Transverse colon (tissue), 4 donors: Measurements from ENCODE around the gene POU2F3.

Experiments
- EP300 ChIP-seq: sonication (generic); formaldehyde crosslinking; IDR thresholded peaks from one replicate; pipeline ENCODE4 v1.6.1; 2017; ENCODE audit warnings: antibody characterized with exemption, low read depth
- POLR2A ChIP-seq: fragments of 450-650 bp; IDR thresholded peaks from one replicate; pipeline ENCODE4 v1.6.1; 2016; ENCODE audit warnings: antibody characterized with exemption, mild to moderate bottlenecking, moderate library complexity
- POLR2AphosphoS5 ChIP-seq, 3 donors: sonication (generic); formaldehyde crosslinking; IDR thresholded peaks; one replicate each; pipeline ENCODE4 v1.6.1; 2016; ENCODE audit warnings: antibody characterized with exemption in 3 of 3
- TF ChIP-seq, protein P1 (sequence below), 5 experiments: fragments of 200-600 bp in 3 of 5; fragments of 450-650 bp in 2 of 5; sonication (generic) in 3 of 5; IDR thresholded peaks; 1 replicate in 2 of 5; 2 replicates in 3 of 5; pipeline ENCODE4 v1.5.1; 2016 to 2017; ENCODE audit warnings: antibody characterized with exemption in 5 of 5, inconsistent platforms in 3 of 5, mild to moderate bottlenecking in 2 of 5, moderate library complexity in 1 of 5

DNA sequence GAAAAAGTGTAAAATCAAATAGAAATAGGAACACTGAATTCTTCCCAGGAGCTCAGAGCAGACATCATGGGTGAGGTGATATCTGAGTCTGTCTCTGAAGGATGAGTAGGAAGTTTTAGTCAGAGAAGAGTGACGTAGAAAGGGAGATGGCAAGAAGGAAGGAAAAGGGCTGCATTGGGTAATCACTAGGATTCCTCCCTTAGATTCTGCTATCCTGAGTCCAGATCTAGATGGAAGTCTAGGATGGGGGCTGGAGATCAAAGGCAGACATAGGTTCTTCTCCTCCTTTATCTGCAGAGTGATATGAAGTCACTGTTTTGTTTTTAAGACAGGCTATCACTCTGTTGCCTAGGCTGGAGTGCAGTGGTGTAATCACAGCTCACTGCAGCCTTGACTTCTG is 30.4 kb downstream of the POU2F3 start:
- TF ChIP-seq, protein P1, sequence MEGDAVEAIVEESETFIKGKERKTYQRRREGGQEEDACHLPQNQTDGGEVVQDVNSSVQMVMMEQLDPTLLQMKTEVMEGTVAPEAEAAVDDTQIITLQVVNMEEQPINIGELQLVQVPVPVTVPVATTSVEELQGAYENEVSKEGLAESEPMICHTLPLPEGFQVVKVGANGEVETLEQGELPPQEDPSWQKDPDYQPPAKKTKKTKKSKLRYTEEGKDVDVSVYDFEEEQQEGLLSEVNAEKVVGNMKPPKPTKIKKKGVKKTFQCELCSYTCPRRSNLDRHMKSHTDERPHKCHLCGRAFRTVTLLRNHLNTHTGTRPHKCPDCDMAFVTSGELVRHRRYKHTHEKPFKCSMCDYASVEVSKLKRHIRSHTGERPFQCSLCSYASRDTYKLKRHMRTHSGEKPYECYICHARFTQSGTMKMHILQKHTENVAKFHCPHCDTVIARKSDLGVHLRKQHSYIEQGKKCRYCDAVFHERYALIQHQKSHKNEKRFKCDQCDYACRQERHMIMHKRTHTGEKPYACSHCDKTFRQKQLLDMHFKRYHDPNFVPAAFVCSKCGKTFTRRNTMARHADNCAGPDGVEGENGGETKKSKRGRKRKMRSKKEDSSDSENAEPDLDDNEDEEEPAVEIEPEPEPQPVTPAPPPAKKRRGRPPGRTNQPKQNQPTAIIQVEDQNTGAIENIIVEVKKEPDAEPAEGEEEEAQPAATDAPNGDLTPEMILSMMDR (IDR thresholded peaks at IDR 0.05), result no peak
- TF ChIP-seq EP300 (no peak), POLR2A (no peak), POLR2AphosphoS5 (IDR thresholded peaks at IDR 0.05) (no peak)
